A673 (cell line): ENCODE data around the gene MORN4. TPM values are rescaled to one million over a fixed set of nuclear protein-coding genes. Genes with fewer than 3 reads are reported as not detected.

Source experiments
- BruUV-seq: library from RNA; stranded (reverse); fragments of 400-500 nt; replicated peaks from 2 replicates; lab custom pipeline; 2021; lab: Mats Ljungman, UMichigan
- CTCF ChIA-PET: fragments of 300-600 bp; sonication (Branson Sonifier 250); formaldehyde crosslinking; loops from one replicate; lab custom pipeline; 2022; ENCODE audit warnings: antibody characterized with exemption; lab: Charles Lee
- POLR2A ChIA-PET: fragments of 300-600 bp; sonication (Branson Sonifier 250); formaldehyde crosslinking; loops from one replicate; lab custom pipeline; 2022; ENCODE audit warnings: antibody characterized with exemption; ENCODE audit not compliant: low non-redundant PET; lab: Charles Lee
- DNase-seq: peaks from one replicate; pipeline ENCODE4 v3.0.0-alpha.2; 2015; ENCODE audit warnings: low spot score
- H3K27ac ChIP-seq: fragments of 200-600 bp; sonication (generic); 2 replicates; pipeline ENCODE4 v1.5.1; 2016; ENCODE audit warnings: mixed run types, low read depth, mild to moderate bottlenecking, mixed read lengths, antibody characterized with exemption, low read length; ENCODE audit not compliant: poor library complexity, severe bottlenecking
- H3K27me3 ChIP-seq: fragments of 200-600 bp; sonication (generic); replicated peaks from 2 replicates; pipeline ENCODE4 v1.6.1; 2017; ENCODE audit warnings: mixed run types, low read depth, mild to moderate bottlenecking, mixed read lengths, antibody characterized with exemption, low read length; ENCODE audit not compliant: insufficient read depth, poor library complexity
- H3K36me3 ChIP-seq: fragments of 200-600 bp; sonication (generic); 2 replicates; pipeline ENCODE4 v1.6.1; 2016; ENCODE audit warnings: mixed run types, mild to moderate bottlenecking, mixed read lengths, antibody characterized with exemption, low read length; ENCODE audit not compliant: insufficient read depth, poor library complexity, severe bottlenecking
- H3K4me1 ChIP-seq: fragments of 200-600 bp; sonication (generic); 2 replicates; pipeline ENCODE4 v1.6.1; 2017; ENCODE audit warnings: mixed run types, mild to moderate bottlenecking, mixed read lengths, antibody characterized with exemption, low read length; ENCODE audit not compliant: insufficient read depth, poor library complexity, severe bottlenecking
- H3K4me3 ChIP-seq: fragments of 200-600 bp; sonication (generic); 2 replicates; pipeline ENCODE4 v1.5.1; 2016; ENCODE audit warnings: low read depth, mixed run types, mild to moderate bottlenecking, mixed read lengths, low read length; ENCODE audit not compliant: poor library complexity, severe bottlenecking
- H3K9me3 ChIP-seq: fragments of 200-600 bp; sonication (generic); 2 replicates; pipeline ENCODE4 v1.6.1; 2016; ENCODE audit warnings: mixed run types, low read depth, mild to moderate bottlenecking, mixed read lengths, antibody characterized with exemption, low read length; ENCODE audit not compliant: poor library complexity, severe bottlenecking
- EZH2 ChIP-seq: fragments of 200-600 bp; sonication (generic); IDR thresholded peaks from 2 replicates; pipeline ENCODE4 v1.6.1; 2017; ENCODE audit warnings: borderline replicate concordance, low read depth, mild to moderate bottlenecking, mixed read lengths, antibody characterized with exemption, low read length; ENCODE audit not compliant: poor library complexity, severe bottlenecking
- intact Hi-C: fragments of 100-400 bp; cut with micrococcal nuclease; formaldehyde crosslinking; loops from one replicate; pipeline ENCODE4 v1.10.0; 2022; ENCODE audit not compliant: unreplicated experiment
- total RNA-seq: library from RNA; stranded (reverse); gene quantifications from 2 replicates; pipeline ENCODE4 v1.2.3, GENCODE V29; 2021
- TF ChIP-seq, protein P1 (sequence below): fragments of 300-800, 200-600 bp; sonication (generic); conservative IDR thresholded peaks from 2 replicates; pipeline ENCODE4 v1.5.1; 2017; ENCODE audit warnings: low read depth, mild to moderate bottlenecking, antibody characterized with exemption, low read length, moderate library complexity, mixed read lengths

Gene MORN4
- total RNA-seq, 1 experiment from 2014 or later, result 8.4 TPM

DNA sequence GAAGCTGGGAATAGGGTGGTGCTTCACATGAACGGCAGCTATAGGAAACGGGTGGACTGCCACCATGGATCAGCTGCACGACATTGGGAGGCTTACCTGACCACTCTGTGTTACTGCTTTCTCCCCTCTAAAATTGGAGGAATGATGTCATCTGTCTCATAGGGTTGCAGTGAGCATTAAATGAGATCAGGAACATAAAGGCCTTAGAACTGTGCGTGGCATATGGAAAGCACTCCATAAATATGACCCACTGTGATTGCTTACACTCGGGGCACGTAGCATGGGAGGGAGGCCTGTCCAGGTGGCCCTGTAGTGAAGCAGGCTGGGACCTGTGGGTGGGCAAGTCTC lies 34.1 kb downstream of the MORN4 start:
- H3K4me3 ChIP-seq, result no peak overlapping the region
- H3K27ac ChIP-seq, result no peak overlapping the region
- BruUV-seq, result no TSS peak
- CTCF ChIA-PET, result no interaction called here
- no peaks in the 10 kb centered on the region for H3K4me1 ChIP-seq
- no peak for DNase-seq
- TF ChIP-seq EZH2, result no peak
- TF ChIP-seq, protein P1, sequence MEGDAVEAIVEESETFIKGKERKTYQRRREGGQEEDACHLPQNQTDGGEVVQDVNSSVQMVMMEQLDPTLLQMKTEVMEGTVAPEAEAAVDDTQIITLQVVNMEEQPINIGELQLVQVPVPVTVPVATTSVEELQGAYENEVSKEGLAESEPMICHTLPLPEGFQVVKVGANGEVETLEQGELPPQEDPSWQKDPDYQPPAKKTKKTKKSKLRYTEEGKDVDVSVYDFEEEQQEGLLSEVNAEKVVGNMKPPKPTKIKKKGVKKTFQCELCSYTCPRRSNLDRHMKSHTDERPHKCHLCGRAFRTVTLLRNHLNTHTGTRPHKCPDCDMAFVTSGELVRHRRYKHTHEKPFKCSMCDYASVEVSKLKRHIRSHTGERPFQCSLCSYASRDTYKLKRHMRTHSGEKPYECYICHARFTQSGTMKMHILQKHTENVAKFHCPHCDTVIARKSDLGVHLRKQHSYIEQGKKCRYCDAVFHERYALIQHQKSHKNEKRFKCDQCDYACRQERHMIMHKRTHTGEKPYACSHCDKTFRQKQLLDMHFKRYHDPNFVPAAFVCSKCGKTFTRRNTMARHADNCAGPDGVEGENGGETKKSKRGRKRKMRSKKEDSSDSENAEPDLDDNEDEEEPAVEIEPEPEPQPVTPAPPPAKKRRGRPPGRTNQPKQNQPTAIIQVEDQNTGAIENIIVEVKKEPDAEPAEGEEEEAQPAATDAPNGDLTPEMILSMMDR, result no peak
- H3K9me3 ChIP-seq, result no peaks in the 10 kb centered on the region
- intact Hi-C loops, result no loop called here
- H3K27me3 ChIP-seq, result no peaks in the 10 kb centered on the region
- no peaks in the 10 kb centered on the region for H3K36me3 ChIP-seq
- POLR2A ChIA-PET, result no interaction called here

DNA sequence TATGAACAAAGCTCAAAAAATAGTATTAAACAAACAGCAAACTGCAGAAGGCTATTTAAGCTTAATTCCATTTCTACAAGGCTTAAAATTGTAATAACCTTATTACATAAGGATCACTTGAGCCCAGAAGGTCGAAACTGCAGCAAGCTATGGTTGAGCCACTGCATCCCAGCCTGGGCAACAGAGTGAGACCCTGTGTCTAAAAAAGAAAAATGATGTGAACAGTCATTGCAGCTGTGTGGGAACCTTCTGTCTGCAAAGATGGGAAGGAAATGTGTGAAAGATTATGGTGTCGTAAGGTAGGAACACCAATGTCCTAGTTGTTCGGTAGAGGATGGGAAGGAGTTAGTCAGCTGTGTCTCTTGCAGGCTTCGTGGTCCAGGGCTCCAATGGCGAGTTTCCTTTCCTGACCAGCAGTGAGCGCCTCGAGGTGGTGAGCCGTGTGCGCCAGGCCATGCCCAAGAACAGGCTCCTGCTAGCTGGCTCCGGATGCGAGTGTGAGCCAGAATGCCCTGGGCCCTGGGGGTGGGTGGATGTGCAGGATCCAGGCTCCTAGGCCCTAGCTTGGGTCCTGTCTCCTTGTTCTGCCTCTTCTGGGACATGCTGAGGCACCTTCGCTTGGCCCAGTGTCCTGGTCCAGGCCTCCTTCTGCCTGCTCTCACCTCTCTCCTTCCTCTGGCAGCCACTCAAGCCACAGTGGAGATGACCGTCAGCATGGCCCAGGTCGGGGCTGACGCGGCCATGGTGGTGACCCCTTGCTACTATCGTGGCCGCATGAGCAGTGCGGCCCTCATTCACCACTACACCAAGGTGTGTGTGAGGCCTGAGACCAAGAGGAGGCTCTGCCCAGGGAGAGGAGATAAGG lies 34.7 kb downstream of the MORN4 start:
- Histone ChIP-seq H3K4me3 (no peak overlapping the region), H3K4me1 (no peaks in the 10 kb centered on the region), H3K36me3 (no peaks in the 10 kb centered on the region), H3K9me3 (no peaks in the 10 kb centered on the region), H3K27me3 (no peaks in the 10 kb centered on the region), H3K27ac (no peak overlapping the region)
- POLR2A ChIA-PET, result no interaction called here
- BruUV-seq, result no TSS peak
- CTCF ChIA-PET, result no interaction called here
- intact Hi-C loops, result no loop called here
- TF ChIP-seq EZH2, result no peak
- TF ChIP-seq, protein P1, result no peak
- DNase-seq, result no peak

DNA sequence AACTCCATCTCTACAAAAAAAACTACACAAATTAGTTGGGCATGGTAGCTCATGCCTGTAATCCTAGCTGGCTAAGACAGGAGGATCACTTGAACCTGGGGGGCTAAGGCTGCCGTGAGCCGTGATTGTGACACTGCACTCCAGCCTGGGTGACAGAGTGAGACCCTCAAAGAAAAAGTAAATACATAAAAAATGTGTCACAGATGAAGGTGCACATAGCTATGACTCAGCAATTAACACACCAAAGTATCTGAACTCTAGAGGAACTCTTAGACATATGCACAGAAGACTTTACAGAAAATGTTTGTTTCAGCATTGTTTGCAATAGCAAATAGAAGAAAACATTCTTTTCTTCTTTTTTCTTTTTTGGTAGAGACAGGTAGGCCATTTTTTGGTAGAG lies 35.5 kb downstream of the MORN4 start:
- intact Hi-C loops, result no loop called here
- Histone ChIP-seq H3K4me3 (no peak overlapping the region), H3K27ac (no peak overlapping the region), H3K9me3 (no peaks in the 10 kb centered on the region), H3K36me3 (no peaks in the 10 kb centered on the region), H3K27me3 (no peaks in the 10 kb centered on the region), H3K4me1 (no peaks in the 10 kb centered on the region)
- ChIA-PET CTCF (no interaction called here), POLR2A (no interaction called here)
- no peak for DNase-seq
- BruUV-seq, result no TSS peak
- TF ChIP-seq EZH2, result no peak
- TF ChIP-seq, protein P1, result no peak
